ENCODE data around the gene ANKS1B.

ANKS1B gene

DNA sequence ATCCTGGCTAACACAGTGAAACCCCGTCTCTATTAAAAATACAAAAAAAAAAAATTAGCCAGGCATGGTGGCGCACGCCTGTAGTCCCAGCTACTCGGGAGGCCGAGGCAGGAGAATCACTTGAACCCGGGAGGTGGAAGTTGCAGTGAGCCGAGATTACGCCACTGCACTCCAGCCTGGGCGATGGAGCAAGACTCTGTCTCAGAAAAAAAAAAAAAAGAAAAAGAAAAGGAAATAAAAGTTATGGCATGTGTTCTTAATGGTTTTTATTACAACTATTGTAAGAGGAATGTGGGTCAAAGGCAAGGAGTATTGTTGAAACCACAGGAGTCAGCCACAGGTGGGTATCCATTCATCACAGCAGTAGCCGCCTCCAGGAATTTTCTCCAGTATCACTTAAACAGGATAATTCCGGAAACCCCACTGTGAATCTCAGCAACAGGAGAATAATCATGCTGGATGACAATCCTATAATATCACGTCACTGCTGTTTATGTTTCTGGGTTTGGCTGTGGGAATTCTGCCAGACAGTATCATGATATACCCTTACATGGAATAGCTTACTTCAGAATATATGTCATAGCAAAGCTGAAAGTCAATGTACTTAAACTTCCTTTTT lies 1147.5 kb downstream of the ANKS1B start:
- DNase-seq = peak; percentile 85

DNA sequence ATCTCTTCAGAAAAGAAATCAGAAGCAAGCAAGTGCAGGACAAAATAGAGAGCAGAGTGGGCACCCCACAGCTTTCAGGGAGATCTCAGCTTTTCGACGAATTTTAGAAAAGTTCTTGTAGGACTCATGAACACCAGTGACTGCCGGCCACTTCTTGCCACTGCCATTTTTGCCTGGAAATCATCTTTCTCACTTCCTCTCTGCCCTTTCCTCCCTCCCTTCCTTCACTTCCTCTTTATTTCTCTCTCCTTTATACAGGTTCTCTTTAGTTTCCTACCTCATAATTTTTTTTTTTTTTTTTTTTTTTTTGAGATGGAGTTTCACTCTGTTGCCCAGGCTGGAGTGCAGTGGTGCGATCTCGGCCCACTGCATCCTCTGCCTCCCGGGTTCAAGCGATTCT lies 1154.1 kb downstream of the ANKS1B start:
- no peak for DNase-seq

DNA sequence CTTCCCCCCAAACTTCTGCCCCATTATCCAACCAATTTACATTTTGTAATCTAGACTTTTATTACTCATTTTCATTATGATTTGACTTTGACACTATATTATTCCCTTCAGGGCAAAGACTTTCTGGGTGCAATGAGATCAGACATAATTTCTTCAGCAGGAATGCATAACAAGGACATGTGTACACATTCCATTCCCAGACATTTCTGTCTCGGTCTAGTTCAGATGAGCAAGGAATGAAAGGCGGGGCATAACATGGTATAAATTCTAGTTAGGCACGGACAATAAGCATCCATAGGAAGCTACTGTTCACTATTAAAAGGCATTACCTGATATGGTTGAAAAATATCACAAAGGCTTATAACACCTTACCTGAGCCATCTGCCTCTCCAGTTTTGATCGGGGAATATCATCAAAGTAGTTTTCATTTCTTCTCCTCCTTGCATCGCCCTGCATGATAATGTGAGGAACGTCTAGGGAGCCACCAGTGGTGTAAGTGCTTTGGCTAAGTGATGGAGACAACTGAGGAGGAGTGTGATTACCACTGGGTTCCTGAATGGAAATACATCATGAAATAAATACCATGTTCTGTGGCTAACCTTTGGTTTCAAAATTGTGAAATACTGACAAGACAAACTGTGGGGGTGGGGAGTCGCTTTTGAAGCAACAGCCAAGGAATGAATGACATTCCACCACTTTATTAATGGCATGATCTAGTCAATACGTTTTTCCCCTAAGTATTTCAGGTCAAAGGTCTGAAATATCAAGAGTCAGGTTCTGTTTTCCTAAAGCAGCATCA lies 1155.7 kb downstream of the ANKS1B start:
- DNase-seq = peak; percentile 39

DNA sequence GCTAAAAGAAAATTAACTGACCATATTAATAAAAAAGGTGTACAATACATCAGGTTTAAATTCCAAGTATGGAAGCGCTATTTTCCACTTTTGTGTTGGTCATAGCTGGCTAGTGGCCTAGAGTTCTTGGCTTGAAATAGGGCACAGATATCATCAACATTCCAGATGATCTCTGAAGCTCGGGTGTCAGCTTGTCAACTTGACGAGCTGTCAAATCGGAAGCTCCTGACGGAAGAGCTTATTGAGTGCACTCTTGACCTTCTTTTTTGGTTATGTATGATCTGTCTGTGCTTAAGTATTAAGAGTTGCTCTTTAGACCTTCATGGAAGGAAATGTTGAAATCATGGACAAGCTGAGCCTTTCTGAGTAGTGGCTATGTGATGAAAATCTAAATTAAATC lies 1161.7 kb downstream of the ANKS1B start:
- DNase-seq = no peak

GRCh38 chr12:98821866-98822265 lies 1162.9 kb downstream of the ANKS1B start:
- no peak for DNase-seq

- no peak for DNase-seq
These were observed 1163.5 kb downstream of the ANKS1B start for GRCh38 chr12:98821232-98821631.

DNA sequence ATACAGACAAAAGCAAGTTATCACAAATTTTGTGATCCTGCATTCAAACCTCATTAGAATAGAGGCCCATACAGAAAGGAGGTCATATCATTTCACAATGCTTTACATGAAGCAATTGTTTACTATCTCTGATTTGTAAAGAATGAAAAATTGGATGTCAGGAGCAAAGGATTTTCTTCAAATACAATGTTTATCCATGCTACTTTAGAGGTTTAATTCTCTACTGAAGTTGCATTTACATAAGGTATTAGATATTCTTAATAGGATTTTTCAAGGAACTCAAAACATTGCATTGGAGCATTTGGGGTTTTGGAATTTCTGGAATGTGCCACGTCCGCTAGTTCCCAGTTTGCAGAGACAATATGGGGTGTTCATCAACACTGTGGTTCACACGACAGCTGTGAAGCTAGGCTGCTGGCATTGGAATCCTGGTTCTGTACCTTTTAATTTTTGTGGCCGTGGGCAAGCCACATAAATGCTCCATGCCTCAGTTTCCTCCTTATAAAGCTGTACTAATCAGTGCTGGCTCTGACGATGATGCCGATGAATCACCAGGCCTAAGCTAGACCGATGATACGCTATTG lies 1164.8 kb downstream of the ANKS1B start:
- peak; percentile 33 for DNase-seq

- no peak for DNase-seq
These were observed 1165.7 kb downstream of the ANKS1B start for GRCh38 chr12:98819071-98819470.

- DNase-seq = no peak
These were observed 1166.5 kb downstream of the ANKS1B start for GRCh38 chr12:98818239-98818638.

GRCh38 chr12:98817742-98818141 lies 1167.0 kb downstream of the ANKS1B start:
- no peak for DNase-seq

GRCh38 chr12:98816720-98817119 lies 1168.0 kb downstream of the ANKS1B start:
- DNase-seq = no peak

DNA sequence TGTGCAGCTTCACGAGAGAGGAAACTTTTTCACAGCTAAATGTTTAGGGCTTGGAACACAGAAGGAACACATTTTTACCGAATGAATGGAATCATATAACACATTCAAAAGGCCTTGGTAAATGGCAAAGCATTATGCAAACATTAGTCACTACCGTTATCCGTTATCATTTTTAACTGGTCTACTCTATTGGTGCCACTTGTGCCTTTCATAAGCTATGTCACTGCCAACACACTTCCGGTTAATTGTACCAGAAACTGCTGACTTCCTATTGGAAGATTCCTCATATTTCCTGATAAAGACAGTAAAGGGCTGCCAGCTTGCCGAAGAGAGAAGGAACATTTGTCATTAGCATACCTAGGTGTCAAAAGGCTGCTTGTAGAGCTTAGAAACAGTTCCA lies 1170.5 kb downstream of the ANKS1B start:
- DNase-seq = no peak

GRCh38 chr12:98812225-98812624 lies 1172.5 kb downstream of the ANKS1B start:
- DNase-seq = no peak

DNA sequence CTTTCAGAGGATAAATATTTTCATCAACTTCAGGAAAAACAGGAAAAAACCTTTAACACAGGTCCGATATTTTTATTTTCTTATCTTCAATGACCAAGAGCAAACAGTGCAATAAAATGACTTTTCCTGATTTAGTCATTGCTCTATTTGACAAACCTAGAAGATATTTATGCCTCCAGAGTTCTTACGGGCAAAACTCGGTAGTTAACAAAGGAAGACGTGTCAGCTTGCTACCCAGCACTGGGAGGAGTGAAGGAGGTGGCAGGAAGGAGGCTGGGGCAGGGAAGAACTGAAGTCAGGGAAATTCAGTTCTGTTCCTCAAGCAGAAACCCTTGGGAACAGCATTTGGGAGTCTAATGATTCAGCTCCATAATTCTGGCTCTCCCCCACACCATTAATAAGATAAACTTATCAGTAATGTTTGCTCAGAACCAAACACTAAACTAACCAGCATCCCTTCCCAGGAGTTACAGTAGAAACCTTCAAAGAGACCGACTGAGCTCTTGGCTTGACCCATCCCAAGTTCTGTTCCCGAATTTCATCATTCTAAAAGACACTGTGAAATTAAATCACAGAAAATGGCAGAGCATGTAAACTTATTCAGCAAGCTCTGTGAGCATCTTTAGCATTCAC lies 1176.4 kb downstream of the ANKS1B start:
- DNase-seq = no peak

- DNase-seq = no peak
These were observed 1177.5 kb downstream of the ANKS1B start for GRCh38 chr12:98807187-98807586.

- DNase-seq = peak; percentile 32
These were observed 1181.1 kb downstream of the ANKS1B start for GRCh38 chr12:98803468-98804209.

DNA sequence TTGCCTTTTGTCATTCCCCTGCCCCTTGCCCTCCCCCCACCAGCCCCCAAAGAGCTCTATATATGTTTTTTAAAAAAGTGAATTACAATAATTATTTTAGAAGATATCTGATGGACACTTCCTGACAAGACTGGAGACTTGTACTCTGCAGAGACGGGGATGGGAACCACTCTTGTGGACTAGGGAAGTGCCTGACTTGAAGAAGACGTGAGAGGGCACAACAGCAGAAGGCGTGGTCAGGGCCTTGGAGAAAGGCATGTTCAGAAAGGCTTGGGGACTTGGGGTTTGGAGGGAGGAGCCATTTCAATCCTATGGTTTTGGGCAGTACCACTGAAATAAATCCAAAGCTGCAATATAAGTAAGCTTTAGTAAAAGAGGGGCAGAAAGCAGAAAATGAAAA lies 1184.9 kb downstream of the ANKS1B start:
- DNase-seq = no peak

DNA sequence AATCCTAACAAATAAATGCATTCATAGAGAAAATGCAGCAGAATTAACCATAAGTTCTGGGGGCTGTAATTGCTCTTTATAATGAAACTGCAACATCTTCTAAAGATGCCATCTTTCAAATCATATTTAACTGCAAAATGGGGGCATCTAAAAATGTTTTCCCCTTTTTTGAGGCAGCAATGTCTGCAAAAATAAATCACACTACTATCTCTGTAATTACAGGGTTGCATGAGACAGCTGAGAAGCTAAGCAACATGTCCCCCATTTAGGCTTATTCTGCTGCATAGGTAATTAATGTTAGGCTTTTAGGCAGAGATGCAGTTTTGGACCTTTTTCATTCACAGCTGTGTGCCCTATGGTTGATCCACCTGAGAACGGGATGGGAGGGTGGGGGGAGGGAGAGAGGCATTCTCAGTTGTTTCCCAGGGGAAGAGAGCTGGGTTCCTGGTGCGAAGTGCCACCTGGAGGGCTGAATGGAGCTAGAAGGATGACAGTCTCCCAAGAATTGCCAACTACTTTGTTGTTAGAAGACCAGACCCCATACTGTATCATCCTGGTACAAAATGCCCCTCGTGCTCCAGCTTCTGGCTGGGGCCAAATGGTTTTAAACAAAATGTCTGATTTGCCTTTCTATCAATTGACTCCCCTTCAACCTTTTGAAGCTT lies 1185.5 kb downstream of the ANKS1B start:
- no peak for DNase-seq

GRCh38 chr12:98797200-98797599 lies 1187.5 kb downstream of the ANKS1B start:
- DNase-seq = no peak

DNA sequence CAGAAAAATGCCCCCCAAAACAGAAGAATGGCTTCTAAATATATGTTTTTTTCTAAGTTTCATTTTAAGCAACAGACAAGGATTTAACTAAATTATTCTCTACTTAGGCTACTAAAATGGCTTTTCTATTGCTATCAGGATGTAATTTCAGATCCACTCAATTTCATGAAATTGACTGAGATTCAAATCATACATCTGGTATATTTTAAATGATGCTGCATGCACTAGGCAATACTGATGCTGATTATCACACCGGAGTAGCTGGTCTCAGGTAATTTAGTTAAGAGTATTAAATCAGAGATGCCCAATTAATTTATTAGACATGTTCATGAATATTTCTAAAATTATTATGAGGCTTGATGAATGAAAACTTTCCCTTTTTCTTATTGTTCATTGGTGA lies 1188.0 kb downstream of the ANKS1B start:
- no peak for DNase-seq

- DNase-seq = no peak
These were observed 1191.6 kb downstream of the ANKS1B start for GRCh38 chr12:98793121-98793520.

DNA sequence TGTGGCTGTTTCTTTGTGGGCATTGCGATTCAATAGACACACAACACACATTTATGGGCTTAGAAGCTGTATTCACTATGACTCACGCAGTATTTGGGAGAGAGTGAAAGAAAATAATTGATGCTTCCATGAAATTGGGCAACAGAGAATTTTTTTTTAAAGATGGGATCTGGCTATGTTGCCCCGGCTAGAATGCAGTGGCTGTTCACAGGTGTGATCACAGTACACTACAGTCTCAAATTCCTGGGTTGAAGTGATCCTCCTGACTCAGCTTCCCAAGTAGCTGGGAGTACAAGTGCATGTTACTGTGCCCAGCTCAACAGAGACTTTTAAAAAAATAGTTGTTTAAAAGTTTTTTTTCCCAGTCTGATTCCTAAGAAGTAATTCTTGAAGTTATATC lies 1193.3 kb downstream of the ANKS1B start:
- no peak for DNase-seq

- no peak for DNase-seq
These were observed 1196.3 kb downstream of the ANKS1B start for GRCh38 chr12:98788396-98788795.
